Suprapubic skin (tissue), 4 donors: ENCODE results near the gene KRTAP5-4. TPM values are rescaled to one million over a fixed set of nuclear protein-coding genes. Genes with fewer than 3 reads are reported as not detected.

Experiments used
- DNase-seq, 2 donors: peaks; one replicate each; pipeline ENCODE4 v3.0.0-alpha.2; 2019; ENCODE audit warnings: low spot score in 2 of 2
- H3K27ac ChIP-seq: fragments of 200-600 bp; sonication (generic); one replicate; pipeline ENCODE4 v1.5.1; 2019
- H3K27me3 ChIP-seq: fragments of 200-600 bp; sonication (generic); one replicate; pipeline ENCODE4 v1.5.1; 2019
- H3K36me3 ChIP-seq: fragments of 200-600 bp; sonication (generic); one replicate; pipeline ENCODE4 v1.5.1; 2019
- H3K4me1 ChIP-seq: fragments of 200-600 bp; sonication (generic); one replicate; pipeline ENCODE4 v1.5.1; 2019
- H3K4me3 ChIP-seq: fragments of 200-600 bp; sonication (generic); one replicate; pipeline ENCODE4 v1.5.1; 2019; ENCODE audit warnings: mild to moderate bottlenecking
- H3K9me3 ChIP-seq: fragments of 200-600 bp; sonication (generic); one replicate; pipeline ENCODE4 v1.5.1; 2019
- EP300 ChIP-seq: sonication (generic); formaldehyde crosslinking; IDR thresholded peaks from one replicate; pipeline ENCODE4 v1.6.1; 2017; ENCODE audit warnings: antibody characterized with exemption
- POLR2A ChIP-seq, 2 donors: fragments of 450-650 bp; IDR thresholded peaks; one replicate each; pipeline ENCODE4 v1.6.1; 2017; ENCODE audit warnings: antibody characterized with exemption in 2 of 2, mild to moderate bottlenecking in 2 of 2, moderate library complexity in 2 of 2
- POLR2AphosphoS5 ChIP-seq, 3 donors: sonication (generic); formaldehyde crosslinking; IDR thresholded peaks; one replicate each; pipeline ENCODE4 v1.6.1; 2017; ENCODE audit warnings: antibody characterized with exemption in 3 of 3
- WGBS: methylation state at CpG from one replicate; pipeline ENCODE4 v1.1.5; 2018; 5-methylcytosine and 5-hydroxymethylcytosine counted together
- total RNA-seq, 4 donors: library from RNA; depleted of rRNA; stranded (reverse); fragments of >200 nt; gene quantifications; one replicate each; pipeline ENCODE4 v1.1.0, GENCODE V29; 2016
- TF ChIP-seq, protein P1 (sequence below), 2 donors: fragments of 200-600 bp in 1 of 2; fragments of 450-650 bp in 1 of 2; sonication (generic) in 1 of 2; IDR thresholded peaks; one replicate each; pipeline ENCODE4 v1.5.1; 2016 to 2019; ENCODE audit warnings: antibody characterized with exemption in 2 of 2, mild to moderate bottlenecking in 1 of 2, moderate library complexity in 1 of 2

Gene KRTAP5-4
- total RNA-seq, 4 donors from 2014 or later = 0.55 to 3.6 (median 3.5) TPM; not detected in 1

DNA sequence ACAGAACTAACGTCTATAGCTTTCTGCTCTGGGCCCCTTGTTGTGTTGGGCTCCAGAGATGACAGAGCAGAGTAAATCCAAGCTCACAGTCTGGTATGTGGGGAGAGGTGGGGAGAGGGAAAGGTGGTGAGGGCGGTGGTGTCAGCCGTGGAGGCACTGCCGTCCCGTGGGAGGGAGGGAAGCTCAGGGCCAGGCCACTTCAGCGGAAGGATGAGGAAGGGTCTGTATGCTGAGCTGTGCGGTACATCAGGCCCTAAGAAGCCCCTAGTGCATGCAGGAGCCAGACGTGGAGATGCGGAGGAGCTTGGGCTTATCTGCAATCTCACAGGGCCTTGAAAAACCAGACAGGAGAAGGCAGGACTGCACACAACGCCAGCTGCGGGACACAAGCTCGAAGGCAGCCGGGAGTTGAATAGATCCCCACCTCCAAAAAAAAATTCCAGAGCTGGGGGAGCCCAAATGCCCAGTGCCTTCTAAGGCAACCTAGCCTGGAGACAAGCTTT, 9.2 kb upstream of the KRTAP5-4 start:
- no peaks in the 10 kb centered on the region for H3K36me3 ChIP-seq
- no peak overlapping the region for H3K27ac ChIP-seq
- H3K4me1 ChIP-seq = no peaks in the 10 kb centered on the region
- H3K4me3 ChIP-seq = no peak overlapping the region
- TF ChIP-seq POLR2A (IDR thresholded peaks at IDR 0.05) (no peak), POLR2AphosphoS5 (IDR thresholded peaks at IDR 0.05) (no peak), EP300 (no peak)
- TF ChIP-seq, protein P1, sequence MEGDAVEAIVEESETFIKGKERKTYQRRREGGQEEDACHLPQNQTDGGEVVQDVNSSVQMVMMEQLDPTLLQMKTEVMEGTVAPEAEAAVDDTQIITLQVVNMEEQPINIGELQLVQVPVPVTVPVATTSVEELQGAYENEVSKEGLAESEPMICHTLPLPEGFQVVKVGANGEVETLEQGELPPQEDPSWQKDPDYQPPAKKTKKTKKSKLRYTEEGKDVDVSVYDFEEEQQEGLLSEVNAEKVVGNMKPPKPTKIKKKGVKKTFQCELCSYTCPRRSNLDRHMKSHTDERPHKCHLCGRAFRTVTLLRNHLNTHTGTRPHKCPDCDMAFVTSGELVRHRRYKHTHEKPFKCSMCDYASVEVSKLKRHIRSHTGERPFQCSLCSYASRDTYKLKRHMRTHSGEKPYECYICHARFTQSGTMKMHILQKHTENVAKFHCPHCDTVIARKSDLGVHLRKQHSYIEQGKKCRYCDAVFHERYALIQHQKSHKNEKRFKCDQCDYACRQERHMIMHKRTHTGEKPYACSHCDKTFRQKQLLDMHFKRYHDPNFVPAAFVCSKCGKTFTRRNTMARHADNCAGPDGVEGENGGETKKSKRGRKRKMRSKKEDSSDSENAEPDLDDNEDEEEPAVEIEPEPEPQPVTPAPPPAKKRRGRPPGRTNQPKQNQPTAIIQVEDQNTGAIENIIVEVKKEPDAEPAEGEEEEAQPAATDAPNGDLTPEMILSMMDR (IDR thresholded peaks at IDR 0.05) = no peak
- 72% methylated on average over 13 of the region's 13 CpGs for WGBS
- no peak for DNase-seq
- peaks cover 62% of the 10 kb centered on the region for H3K27me3 ChIP-seq
- no peaks in the 10 kb centered on the region for H3K9me3 ChIP-seq

DNA sequence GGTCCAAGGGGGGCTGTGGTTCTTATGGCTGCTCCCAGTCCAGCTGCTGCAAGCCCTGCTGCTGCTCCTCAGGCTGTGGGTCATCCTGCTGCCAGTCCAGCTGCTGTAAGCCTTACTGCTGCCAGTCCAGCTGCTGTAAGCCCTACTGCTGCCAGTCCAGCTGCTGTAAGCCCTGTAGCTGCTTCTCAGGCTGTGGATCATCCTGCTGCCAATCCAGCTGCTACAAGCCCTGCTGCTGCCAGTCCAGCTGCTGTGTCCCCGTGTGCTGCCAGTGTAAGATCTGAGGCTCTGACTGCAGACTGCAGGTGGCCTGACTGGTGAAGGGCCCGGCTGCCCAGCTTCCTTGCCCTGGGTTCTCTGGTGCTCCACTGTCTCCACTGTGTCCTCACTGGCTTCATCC, 8.3 kb upstream of the KRTAP5-4 start:
- H3K4me3 ChIP-seq = no peak overlapping the region
- DNase-seq = no peak
- H3K27me3 ChIP-seq = peaks cover 55% of the 10 kb centered on the region
- H3K9me3 ChIP-seq = no peaks in the 10 kb centered on the region
- TF ChIP-seq, protein P1 (IDR thresholded peaks at IDR 0.05) = no peak
- no peak overlapping the region for H3K27ac ChIP-seq
- WGBS = 63% methylated on average over 2 of the region's 2 CpGs
- no peaks in the 10 kb centered on the region for H3K4me1 ChIP-seq
- no peaks in the 10 kb centered on the region for H3K36me3 ChIP-seq

DNA sequence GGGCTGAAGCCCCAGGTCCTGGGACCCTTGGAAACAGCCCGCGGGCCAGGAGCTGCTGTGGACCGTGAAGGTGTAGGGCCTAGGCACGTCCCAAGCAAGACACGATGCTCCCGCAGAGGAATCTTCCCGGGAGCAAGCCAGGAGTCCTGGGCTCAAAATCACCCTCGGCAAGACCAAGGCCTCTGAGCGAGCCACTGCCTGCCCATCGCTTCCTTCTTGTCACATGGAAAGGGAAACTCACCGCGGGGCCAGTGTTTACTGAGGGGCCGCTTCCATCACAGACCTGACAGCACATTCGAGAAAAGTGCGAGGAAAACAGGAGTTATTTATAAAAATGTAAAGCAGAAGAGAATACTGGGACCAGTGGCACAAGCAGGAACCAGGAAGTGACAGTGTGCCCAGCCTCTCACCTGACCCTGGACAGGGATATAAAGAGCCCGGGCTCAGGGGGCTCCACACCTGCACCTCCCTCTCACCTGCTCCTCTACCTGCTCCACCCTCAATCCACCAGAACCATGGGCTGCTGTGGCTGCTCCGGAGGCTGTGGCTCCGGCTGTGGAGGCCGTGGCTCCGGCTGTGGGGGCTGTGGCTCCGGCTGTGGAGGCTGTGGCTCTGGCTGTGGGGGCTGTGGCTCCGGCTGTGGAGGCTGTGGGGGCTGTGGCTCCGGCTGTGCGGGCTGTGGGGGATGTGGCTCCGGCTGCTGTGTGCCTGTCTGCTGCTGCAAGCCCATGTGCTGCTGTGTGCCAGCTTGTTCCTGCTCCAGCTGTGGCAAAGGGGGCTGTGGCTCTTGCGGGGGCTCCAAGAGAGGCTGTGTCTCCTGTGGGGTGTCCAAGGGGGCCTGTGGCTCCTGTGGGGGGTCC, 7.6 kb upstream of the KRTAP5-4 start, which contains the start of gene KRTAP5-5:
Gene KRTAP5-5 (plus strand): TSS at position 450 of the 860 bp plus-strand sequence. CDS start 66 bp downstream, at position 516.
- Histone ChIP-seq H3K36me3 (no peaks in the 10 kb centered on the region), H3K27me3 (peaks cover 56% of the 10 kb centered on the region), H3K4me1 (no peaks in the 10 kb centered on the region), H3K4me3 (no peak within 1 kb of the TSS), H3K9me3 (no peaks in the 10 kb centered on the region), H3K27ac (no peak within 1 kb of the TSS)
- TF ChIP-seq, protein P1 (IDR thresholded peaks at IDR 0.05) = no peak
- TF ChIP-seq POLR2A (IDR thresholded peaks at IDR 0.05) (no peak), EP300 (no peak), POLR2AphosphoS5 (IDR thresholded peaks at IDR 0.05) (no peak)
- DNase-seq = no peak
- WGBS = 69% methylated on average over 14 of the region's 26 CpGs

DNA sequence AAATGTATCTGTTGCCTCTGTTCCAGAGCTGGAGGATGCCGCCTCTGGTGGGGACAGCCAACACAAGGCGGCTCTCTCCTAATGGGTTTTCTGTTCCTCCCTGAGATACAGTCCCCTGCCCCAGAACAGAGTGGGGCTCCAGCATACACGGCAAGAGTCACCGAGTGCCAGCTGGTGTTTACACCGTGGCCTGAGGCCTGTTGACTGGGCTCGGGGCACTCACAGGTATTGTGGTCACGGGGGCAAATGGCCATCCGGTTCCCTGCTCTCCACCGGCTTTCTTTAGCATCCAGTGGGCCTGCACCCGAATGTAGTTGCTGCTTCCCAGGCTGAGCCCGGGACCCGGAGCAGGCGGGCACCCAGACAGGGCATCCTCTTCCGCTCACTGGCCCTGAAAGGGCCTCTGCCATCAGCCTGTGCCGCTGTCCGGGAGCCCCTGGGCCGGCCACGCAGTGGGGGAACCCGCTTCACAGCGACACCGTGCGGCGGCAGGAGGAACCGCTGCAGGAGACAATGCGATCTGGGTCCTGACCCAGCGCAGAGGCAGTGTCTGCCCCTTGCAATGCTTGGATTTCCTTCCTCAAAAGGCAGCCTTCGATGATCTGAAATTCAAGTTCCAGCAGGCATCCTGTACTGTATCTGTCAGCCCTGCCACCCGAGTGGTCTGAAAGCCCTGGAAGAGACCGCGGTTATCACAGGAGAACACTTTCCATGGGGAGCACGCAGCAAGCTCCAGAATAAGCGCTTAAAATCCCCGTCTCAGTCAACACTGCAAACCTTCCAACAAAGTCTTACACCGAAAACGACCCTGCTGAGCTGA, 6.8 kb upstream of the KRTAP5-4 start:
- H3K27ac ChIP-seq = no peak overlapping the region
- H3K9me3 ChIP-seq = no peaks in the 10 kb centered on the region
- 32% methylated on average over 21 of the region's 35 CpGs for WGBS
- no peaks in the 10 kb centered on the region for H3K4me1 ChIP-seq
- peaks cover 52% of the 10 kb centered on the region for H3K27me3 ChIP-seq
- DNase-seq = no peak
- no peak overlapping the region for H3K4me3 ChIP-seq
- TF ChIP-seq, protein P1 (IDR thresholded peaks at IDR 0.05) = peak; percentile 44 to 96
- TF ChIP-seq POLR2A (IDR thresholded peaks at IDR 0.05) = no peak
- H3K36me3 ChIP-seq = no peaks in the 10 kb centered on the region

DNA sequence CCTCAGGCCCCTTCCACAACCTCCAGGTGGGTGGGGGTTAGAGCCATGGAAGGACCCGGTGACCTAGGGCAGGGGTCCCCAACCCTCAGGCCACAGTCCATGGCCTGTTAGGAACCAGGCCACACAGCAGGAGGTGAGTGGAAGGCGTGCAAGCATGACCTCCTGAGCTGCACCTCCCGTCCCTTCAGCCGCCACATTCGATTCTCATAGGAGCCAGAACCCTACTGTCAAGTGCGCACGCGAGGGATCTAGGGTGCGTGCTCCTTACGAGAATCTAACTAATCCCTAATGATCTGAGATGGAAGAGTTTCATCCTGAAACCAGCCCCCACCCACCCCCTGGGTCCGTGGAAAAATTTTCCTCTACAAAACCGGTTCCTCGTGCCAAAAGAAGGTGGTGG, 3.6 kb upstream of the KRTAP5-4 start:
- Histone ChIP-seq H3K4me1 (no peaks in the 10 kb centered on the region), H3K27ac (no peak overlapping the region), H3K4me3 (no peak overlapping the region), H3K36me3 (no peaks in the 10 kb centered on the region), H3K27me3 (peaks cover 36% of the 10 kb centered on the region), H3K9me3 (no peaks in the 10 kb centered on the region)
- no peak for DNase-seq
- WGBS = 81% methylated on average over 12 of the region's 13 CpGs
- TF ChIP-seq POLR2AphosphoS5 (IDR thresholded peaks at IDR 0.05) = no peak
